Liver (tissue), 9 donors: ENCODE measurements around the gene HIVEP3. TPM values are rescaled to one million over a fixed set of nuclear protein-coding genes. Genes with fewer than 3 reads are reported as not detected.

Experiments
- DNase-seq: peaks from one replicate; pipeline ENCODE4 v3.0.0-alpha.2; 2017; ENCODE audit warnings: low spot score
- H3K27ac ChIP-seq, 2 donors: one replicate each; pipeline ENCODE4 v1.7.0; 2013; ENCODE audit warnings: inconsistent platforms in 2 of 2, low read length in 2 of 2, control low read depth in 1 of 2, low read depth in 1 of 2, mild to moderate bottlenecking in 1 of 2
- H3K27me3 ChIP-seq, 4 donors: one replicate each; pipeline versions ENCODE4 v1.6.1 to v1.7.0; 2013; ENCODE audit warnings: low read length in 3 of 4, inconsistent platforms in 1 of 4, mild to moderate bottlenecking in 1 of 4, moderate library complexity in 1 of 4; ENCODE audit not compliant: control insufficient read depth in 4 of 4, insufficient read depth in 4 of 4
- H3K36me3 ChIP-seq, 4 donors: one replicate each; pipeline versions ENCODE4 v1.6.1 to v1.7.0; 2013; ENCODE audit warnings: low read length in 3 of 4, mild to moderate bottlenecking in 3 of 4, low read depth in 1 of 4, moderate library complexity in 1 of 4; ENCODE audit not compliant: control insufficient read depth in 4 of 4, insufficient read depth in 3 of 4
- H3K4me1 ChIP-seq, 4 donors: one replicate each; pipeline versions ENCODE4 v1.6.1 to v1.7.0; 2013; ENCODE audit warnings: low read length in 3 of 4, mild to moderate bottlenecking in 3 of 4, moderate library complexity in 1 of 4; ENCODE audit not compliant: control insufficient read depth in 4 of 4, insufficient read depth in 4 of 4
- H3K4me3 ChIP-seq, 3 donors: one replicate each; pipeline versions ENCODE4 v1.6.1 to v1.7.0; 2013; ENCODE audit warnings: low read length in 3 of 3, control low read depth in 1 of 3, low read depth in 1 of 3, mild to moderate bottlenecking in 1 of 3
- H3K9ac ChIP-seq, 2 donors: one replicate each; pipeline ENCODE4 v1.7.0; 2013; ENCODE audit warnings: low read length in 2 of 2, mild to moderate bottlenecking in 2 of 2, moderate library complexity in 2 of 2, control low read depth in 1 of 2, low read depth in 1 of 2
- H3K9me3 ChIP-seq, 4 donors: one replicate each; pipeline versions ENCODE4 v1.6.1 to v1.7.0; 2013; ENCODE audit warnings: low read length in 3 of 4; ENCODE audit not compliant: control insufficient read depth in 4 of 4
- EGR1 ChIP-seq, 2 donors: IDR thresholded peaks; 2 replicates each; pipeline ENCODE4 v1.6.1; 2016 to 2018; ENCODE audit warnings: antibody characterized with exemption in 2 of 2, low read depth in 2 of 2
- HNF4A ChIP-seq, 2 donors: conservative IDR thresholded peaks; 2 replicates each; pipeline ENCODE4 v1.6.1; 2016; ENCODE audit warnings: antibody characterized with exemption in 2 of 2, mild to moderate bottlenecking in 2 of 2
- JUND ChIP-seq, 2 donors: IDR thresholded peaks; 2 replicates each; pipeline ENCODE4 v1.6.1; 2016; ENCODE audit warnings: antibody characterized with exemption in 2 of 2
- RXRA ChIP-seq, 2 donors: IDR thresholded peaks; 2 replicates each; pipeline ENCODE4 v1.6.1; 2017 to 2018; ENCODE audit warnings: antibody characterized with exemption in 2 of 2, mild to moderate bottlenecking in 1 of 2
- SP1 ChIP-seq: IDR thresholded peaks from 2 replicates; pipeline ENCODE4 v1.6.1; 2018; ENCODE audit warnings: antibody characterized with exemption, mild to moderate bottlenecking
- YY1 ChIP-seq: IDR thresholded peaks from 2 replicates; pipeline ENCODE4 v1.6.1; 2016; ENCODE audit warnings: antibody characterized with exemption, mild to moderate bottlenecking
- WGBS: extraction: QIAGEN DNeasy Blood & Tissue Kit; methylation state at CpG from one replicate; pipeline ENCODE4 v1.1.7; 2013; 5-methylcytosine and 5-hydroxymethylcytosine counted together
- polyA plus RNA-seq, 2 donors: library from polyadenylated mRNA; stranded (reverse) in 1 of 2; unstranded in 1 of 2; fragments of 200-250 nt in 1 of 2; fragments of >200 nt in 1 of 2; fragmentation: Nextera tagmentation in 1 of 2; extraction: Ambion mirVana in 1 of 2; gene quantifications; one replicate each; pipeline versions ENCODE4 v1.2.1 to v1.2.3, GENCODE V29; 2013 to 2015
- total RNA-seq, 2 donors: library from RNA; depleted of rRNA; stranded (reverse); fragments of >200 nt; gene quantifications; one replicate each; pipeline ENCODE4 v1.2.3, GENCODE V29; 2014
- TF ChIP-seq, protein P1 (sequence below): IDR thresholded peaks from 2 replicates; pipeline ENCODE4 v1.6.1; 2016; ENCODE audit warnings: antibody characterized with exemption
- TF ChIP-seq, protein P2 (sequence below): IDR thresholded peaks from 2 replicates; pipeline ENCODE4 v1.6.1; 2016; ENCODE audit warnings: antibody characterized with exemption, mild to moderate bottlenecking
- TF ChIP-seq, protein P3 (sequence below): fragments of 150-350 bp; IDR thresholded peaks from 2 replicates; pipeline ENCODE4 v1.5.1; 2017; ENCODE audit warnings: improper control_type of control experiment, low read depth, low read length; ENCODE audit not compliant: missing input control
- donor health status: healthy.
- donor health status: healthy.
- donor health status: healthy.
- donor health status: healthy.
- donor health status: healthy.

The HIVEP3 gene
- total and polyA plus RNA-seq, 4 donors: 0.93 to 1.6 (median 1.4) TPM

DNA sequence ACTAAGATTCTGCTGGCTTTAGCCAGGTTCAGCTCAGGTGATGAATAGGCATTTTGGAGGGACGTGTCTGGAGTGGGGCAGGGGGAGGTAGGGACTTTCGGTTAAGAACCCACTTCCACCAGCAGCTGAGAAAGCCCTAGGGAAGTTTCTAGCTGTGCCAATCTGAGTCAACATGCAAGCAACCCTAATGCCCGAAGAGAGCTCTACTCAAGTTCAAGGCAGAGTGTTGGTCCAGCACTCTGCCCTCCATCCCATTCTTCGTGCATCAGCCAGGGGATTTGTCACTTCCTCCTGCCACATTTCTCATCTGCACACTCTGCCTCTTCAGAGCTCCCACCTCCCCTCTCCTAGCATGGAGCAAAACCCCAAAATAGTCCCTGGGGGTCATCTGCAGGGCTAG, 208.8 kb downstream of the HIVEP3 start (continued):
- TF ChIP-seq, protein P1, sequence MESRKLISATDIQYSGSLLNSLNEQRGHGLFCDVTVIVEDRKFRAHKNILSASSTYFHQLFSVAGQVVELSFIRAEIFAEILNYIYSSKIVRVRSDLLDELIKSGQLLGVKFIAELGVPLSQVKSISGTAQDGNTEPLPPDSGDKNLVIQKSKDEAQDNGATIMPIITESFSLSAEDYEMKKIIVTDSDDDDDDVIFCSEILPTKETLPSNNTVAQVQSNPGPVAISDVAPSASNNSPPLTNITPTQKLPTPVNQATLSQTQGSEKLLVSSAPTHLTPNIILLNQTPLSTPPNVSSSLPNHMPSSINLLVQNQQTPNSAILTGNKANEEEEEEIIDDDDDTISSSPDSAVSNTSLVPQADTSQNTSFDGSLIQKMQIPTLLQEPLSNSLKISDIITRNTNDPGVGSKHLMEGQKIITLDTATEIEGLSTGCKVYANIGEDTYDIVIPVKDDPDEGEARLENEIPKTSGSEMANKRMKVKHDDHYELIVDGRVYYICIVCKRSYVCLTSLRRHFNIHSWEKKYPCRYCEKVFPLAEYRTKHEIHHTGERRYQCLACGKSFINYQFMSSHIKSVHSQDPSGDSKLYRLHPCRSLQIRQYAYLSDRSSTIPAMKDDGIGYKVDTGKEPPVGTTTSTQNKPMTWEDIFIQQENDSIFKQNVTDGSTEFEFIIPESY: no peak

GRCh38 chr1:41709331-41709730, 209.4 kb downstream of the HIVEP3 start:
- Histone ChIP-seq H3K4me3 (no peak overlapping the region), H3K27ac (no peak overlapping the region), H3K9me3 (no peaks in the 10 kb centered on the region), H3K36me3 (no peaks in the 10 kb centered on the region), H3K4me1 (no peaks in the 10 kb centered on the region), H3K27me3 (no peaks in the 10 kb centered on the region), H3K9ac (no peak overlapping the region)
- no peak for DNase-seq
- TF ChIP-seq HNF4A (conservative IDR thresholded peaks at IDR 0.05) (no peak), EGR1 (IDR thresholded peaks at IDR 0.05; ENCODE audit: low read depth in 2 of 2) (no peak), SP1 (no peak), YY1 (no peak), JUND (IDR thresholded peaks at IDR 0.05) (no peak)
- 86% methylated on average over 4 of the region's 4 CpGs for WGBS

DNA sequence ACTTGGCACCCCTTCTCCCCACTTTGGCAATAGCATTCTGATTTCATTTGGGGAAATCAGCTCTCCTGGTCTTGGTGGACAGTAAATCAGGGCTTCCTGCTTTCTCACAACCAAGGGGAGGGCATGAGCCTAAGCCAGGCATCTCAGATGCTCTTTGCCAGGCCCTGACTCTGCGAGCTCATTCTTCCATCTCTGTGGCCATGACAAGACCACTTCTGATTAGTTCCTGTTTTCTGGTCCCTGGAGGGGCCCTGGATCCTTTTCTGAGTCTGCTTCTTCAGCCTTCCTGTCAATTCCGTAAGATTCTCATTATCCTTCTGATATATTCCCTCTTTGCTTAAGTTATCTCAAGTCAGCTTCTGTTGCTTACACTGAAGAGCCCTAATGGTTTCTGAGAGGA, 210.4 kb downstream of the HIVEP3 start:
- H3K27me3 ChIP-seq: no peaks in the 10 kb centered on the region
- no peaks in the 10 kb centered on the region for H3K9me3 ChIP-seq
- no peak overlapping the region for H3K27ac ChIP-seq
- no peaks in the 10 kb centered on the region for H3K4me1 ChIP-seq
- TF ChIP-seq, protein P2, sequence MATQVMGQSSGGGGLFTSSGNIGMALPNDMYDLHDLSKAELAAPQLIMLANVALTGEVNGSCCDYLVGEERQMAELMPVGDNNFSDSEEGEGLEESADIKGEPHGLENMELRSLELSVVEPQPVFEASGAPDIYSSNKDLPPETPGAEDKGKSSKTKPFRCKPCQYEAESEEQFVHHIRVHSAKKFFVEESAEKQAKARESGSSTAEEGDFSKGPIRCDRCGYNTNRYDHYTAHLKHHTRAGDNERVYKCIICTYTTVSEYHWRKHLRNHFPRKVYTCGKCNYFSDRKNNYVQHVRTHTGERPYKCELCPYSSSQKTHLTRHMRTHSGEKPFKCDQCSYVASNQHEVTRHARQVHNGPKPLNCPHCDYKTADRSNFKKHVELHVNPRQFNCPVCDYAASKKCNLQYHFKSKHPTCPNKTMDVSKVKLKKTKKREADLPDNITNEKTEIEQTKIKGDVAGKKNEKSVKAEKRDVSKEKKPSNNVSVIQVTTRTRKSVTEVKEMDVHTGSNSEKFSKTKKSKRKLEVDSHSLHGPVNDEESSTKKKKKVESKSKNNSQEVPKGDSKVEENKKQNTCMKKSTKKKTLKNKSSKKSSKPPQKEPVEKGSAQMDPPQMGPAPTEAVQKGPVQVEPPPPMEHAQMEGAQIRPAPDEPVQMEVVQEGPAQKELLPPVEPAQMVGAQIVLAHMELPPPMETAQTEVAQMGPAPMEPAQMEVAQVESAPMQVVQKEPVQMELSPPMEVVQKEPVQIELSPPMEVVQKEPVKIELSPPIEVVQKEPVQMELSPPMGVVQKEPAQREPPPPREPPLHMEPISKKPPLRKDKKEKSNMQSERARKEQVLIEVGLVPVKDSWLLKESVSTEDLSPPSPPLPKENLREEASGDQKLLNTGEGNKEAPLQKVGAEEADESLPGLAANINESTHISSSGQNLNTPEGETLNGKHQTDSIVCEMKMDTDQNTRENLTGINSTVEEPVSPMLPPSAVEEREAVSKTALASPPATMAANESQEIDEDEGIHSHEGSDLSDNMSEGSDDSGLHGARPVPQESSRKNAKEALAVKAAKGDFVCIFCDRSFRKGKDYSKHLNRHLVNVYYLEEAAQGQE: no peak
- TF ChIP-seq JUND (IDR thresholded peaks at IDR 0.05) (no peak), RXRA (IDR thresholded peaks at IDR 0.05) (no peak), SP1 (no peak), EGR1 (IDR thresholded peaks at IDR 0.05; ENCODE audit: low read depth in 2 of 2) (no peak)
- TF ChIP-seq, protein P1: no peak
- TF ChIP-seq, protein P3, sequence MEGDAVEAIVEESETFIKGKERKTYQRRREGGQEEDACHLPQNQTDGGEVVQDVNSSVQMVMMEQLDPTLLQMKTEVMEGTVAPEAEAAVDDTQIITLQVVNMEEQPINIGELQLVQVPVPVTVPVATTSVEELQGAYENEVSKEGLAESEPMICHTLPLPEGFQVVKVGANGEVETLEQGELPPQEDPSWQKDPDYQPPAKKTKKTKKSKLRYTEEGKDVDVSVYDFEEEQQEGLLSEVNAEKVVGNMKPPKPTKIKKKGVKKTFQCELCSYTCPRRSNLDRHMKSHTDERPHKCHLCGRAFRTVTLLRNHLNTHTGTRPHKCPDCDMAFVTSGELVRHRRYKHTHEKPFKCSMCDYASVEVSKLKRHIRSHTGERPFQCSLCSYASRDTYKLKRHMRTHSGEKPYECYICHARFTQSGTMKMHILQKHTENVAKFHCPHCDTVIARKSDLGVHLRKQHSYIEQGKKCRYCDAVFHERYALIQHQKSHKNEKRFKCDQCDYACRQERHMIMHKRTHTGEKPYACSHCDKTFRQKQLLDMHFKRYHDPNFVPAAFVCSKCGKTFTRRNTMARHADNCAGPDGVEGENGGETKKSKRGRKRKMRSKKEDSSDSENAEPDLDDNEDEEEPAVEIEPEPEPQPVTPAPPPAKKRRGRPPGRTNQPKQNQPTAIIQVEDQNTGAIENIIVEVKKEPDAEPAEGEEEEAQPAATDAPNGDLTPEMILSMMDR: no peak
- whole genome bisulfite sequencing: 84% methylated on average over 2 of the region's 2 CpGs
- H3K9ac ChIP-seq: no peak overlapping the region
- no peaks in the 10 kb centered on the region for H3K36me3 ChIP-seq
- DNase-seq: no peak
- H3K4me3 ChIP-seq: no peak overlapping the region
